Measurements from ENCODE around the gene NCF2.

NCF2 gene

DNA sequence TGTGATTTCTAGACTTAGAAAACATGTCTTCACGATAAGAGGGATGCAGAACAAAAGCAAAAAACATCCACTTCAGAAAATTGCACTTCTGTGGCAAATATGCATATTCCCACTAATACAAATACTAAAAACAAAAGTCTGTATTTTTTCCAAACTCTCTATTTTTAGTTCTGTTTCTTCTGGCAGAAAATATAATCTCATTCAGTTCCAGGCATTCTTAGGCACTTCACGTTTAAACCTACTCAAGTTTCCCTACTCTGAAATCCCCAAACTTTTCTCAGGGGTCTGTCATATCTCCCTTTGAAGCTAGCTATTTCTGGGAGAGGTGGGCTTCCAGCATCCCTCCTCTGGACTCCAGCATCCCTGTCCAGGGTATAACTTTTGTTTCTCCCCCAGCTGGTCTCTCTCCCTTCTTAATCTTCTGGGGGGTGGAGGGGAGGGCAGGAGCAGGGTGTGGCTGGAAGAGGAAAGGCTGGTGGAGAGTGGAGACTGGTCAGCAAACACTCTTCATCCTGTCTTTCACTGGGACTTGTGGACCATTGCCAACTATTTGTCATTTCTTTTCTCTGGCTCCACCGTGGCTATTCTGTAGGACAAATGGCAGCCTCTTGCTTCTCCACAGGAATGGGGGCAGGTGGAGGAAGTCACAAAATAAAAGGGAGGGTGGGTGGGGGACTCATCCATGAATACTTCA is 19.6 kb upstream of the NCF2 start:
- H3K9me3 ChIP-seq (ENCODE audit: low read length): no peaks in the 10 kb centered on the region
- no peak overlapping the region for H3K4me3 ChIP-seq (ENCODE audit: low read depth in 1 of 2, low read length in 2 of 2)
- H3K4me1 ChIP-seq (ENCODE audit: insufficient read depth, low read length): peaks cover 22% of the 10 kb centered on the region
- H3K36me3 ChIP-seq (ENCODE audit: insufficient read depth, low read length): no peaks in the 10 kb centered on the region
- H3K9ac ChIP-seq (ENCODE audit: low read length): no peak overlapping the region
- H3K27me3 ChIP-seq (ENCODE audit: control insufficient read depth in 1 of 2, insufficient read depth in 2 of 2, low read length in 2 of 2): no peaks in the 10 kb centered on the region
- H3K27ac ChIP-seq (ENCODE audit: low read depth, low read length): peak overlapping the region; percentile 58

DNA sequence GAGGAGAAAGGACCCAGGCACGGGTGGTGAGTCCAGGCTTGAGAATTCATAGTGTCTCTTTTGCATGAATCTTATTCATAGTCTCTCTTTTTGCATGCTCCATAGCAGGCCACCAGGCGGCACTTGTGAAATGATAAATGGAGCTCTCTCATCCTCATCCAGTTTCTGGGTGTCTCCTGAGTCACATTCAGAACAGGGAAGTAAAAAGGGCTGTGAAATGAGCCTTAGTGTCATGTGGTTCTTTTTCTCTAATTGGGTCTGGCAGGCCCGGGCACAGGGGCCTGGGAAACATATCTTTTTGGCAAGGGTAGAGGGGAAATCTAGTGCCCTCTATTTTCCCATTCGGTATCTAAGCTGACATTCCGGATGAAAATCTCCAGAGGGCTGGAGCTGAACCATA is 19.1 kb upstream of the NCF2 start:
- no peaks in the 10 kb centered on the region for H3K36me3 ChIP-seq (ENCODE audit: insufficient read depth, low read length)
- no peak overlapping the region for H3K9ac ChIP-seq (ENCODE audit: low read length)
- no peak overlapping the region for H3K4me3 ChIP-seq (ENCODE audit: low read depth in 1 of 2, low read length in 2 of 2)
- no peak overlapping the region for H3K27ac ChIP-seq (ENCODE audit: low read depth, low read length)
- H3K9me3 ChIP-seq (ENCODE audit: low read length): no peaks in the 10 kb centered on the region
- no peaks in the 10 kb centered on the region for H3K27me3 ChIP-seq (ENCODE audit: control insufficient read depth in 1 of 2, insufficient read depth in 2 of 2, low read length in 2 of 2)
- H3K4me1 ChIP-seq (ENCODE audit: insufficient read depth, low read length): peaks cover 22% of the 10 kb centered on the region

DNA sequence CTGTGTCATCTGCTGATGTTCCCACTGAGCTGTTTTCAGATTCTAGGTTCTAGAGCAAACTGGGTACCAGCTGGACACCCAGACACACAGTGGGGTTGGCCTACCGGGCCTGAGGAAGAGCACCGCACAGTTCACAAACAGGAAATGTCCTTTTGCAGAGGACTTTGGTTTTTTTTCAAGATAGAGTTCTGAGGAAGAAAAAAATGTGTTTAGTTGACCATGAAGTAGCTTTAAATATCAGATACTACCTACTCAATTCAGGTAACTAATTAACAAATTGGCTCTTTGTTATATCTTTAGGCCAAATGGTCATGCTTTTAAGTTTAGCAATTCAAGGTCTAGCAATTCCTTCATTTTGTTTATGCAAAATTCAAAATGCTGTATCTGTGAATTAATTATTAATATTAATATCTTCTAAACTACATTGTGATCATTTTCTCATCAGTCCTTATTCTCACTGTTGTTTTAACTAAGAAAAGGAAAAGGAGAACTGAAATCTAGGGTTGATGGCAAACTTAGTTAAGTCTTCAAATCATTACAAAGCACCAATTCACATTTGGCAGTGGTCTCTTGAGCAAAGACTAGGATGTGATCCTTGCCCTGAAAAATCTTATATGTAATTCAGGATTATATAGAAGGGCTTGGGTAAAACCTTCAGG is 17.2 kb upstream of the NCF2 start:
- Histone ChIP-seq H3K9ac (ENCODE audit: low read length) (no peak overlapping the region), H3K4me1 (ENCODE audit: insufficient read depth, low read length) (peaks cover 22% of the 10 kb centered on the region), H3K27ac (ENCODE audit: low read depth, low read length) (no peak overlapping the region), H3K27me3 (ENCODE audit: control insufficient read depth in 1 of 2, insufficient read depth in 2 of 2, low read length in 2 of 2) (no peaks in the 10 kb centered on the region), H3K36me3 (ENCODE audit: insufficient read depth, low read length) (no peaks in the 10 kb centered on the region), H3K4me3 (ENCODE audit: low read depth in 1 of 2, low read length in 2 of 2) (no peak overlapping the region), H3K9me3 (ENCODE audit: low read length) (no peaks in the 10 kb centered on the region)

- no peaks in the 10 kb centered on the region for H3K36me3 ChIP-seq (ENCODE audit: insufficient read depth, low read length)
- no peak overlapping the region for H3K9ac ChIP-seq (ENCODE audit: low read length)
- no peaks in the 10 kb centered on the region for H3K27me3 ChIP-seq (ENCODE audit: control insufficient read depth in 1 of 2, insufficient read depth in 2 of 2, low read length in 2 of 2)
- no peak overlapping the region for H3K4me3 ChIP-seq (ENCODE audit: low read depth in 1 of 2, low read length in 2 of 2)
- peaks cover 22% of the 10 kb centered on the region for H3K4me1 ChIP-seq (ENCODE audit: insufficient read depth, low read length)
- H3K27ac ChIP-seq (ENCODE audit: low read depth, low read length): no peak overlapping the region
- H3K9me3 ChIP-seq (ENCODE audit: low read length): no peaks in the 10 kb centered on the region
These were observed 15.6 kb upstream of the NCF2 start for GRCh38 chr1:183605904-183606303.

GRCh38 chr1:183604815-183605214 is 14.6 kb upstream of the NCF2 start:
- Histone ChIP-seq H3K9ac (ENCODE audit: low read length) (no peak overlapping the region), H3K27me3 (ENCODE audit: control insufficient read depth in 1 of 2, insufficient read depth in 2 of 2, low read length in 2 of 2) (no peaks in the 10 kb centered on the region), H3K4me3 (ENCODE audit: low read depth in 1 of 2, low read length in 2 of 2) (no peak overlapping the region), H3K4me1 (ENCODE audit: insufficient read depth, low read length) (peaks cover 20% of the 10 kb centered on the region), H3K27ac (ENCODE audit: low read depth, low read length) (no peak overlapping the region), H3K36me3 (ENCODE audit: insufficient read depth, low read length) (no peaks in the 10 kb centered on the region), H3K9me3 (ENCODE audit: low read length) (no peaks in the 10 kb centered on the region)

GRCh38 chr1:183604038-183604808 is 14.0 kb upstream of the NCF2 start:
- Histone ChIP-seq H3K27ac (ENCODE audit: low read depth, low read length) (no peak overlapping the region), H3K4me3 (ENCODE audit: low read depth in 1 of 2, low read length in 2 of 2) (no peak overlapping the region), H3K27me3 (ENCODE audit: control insufficient read depth in 1 of 2, insufficient read depth in 2 of 2, low read length in 2 of 2) (no peaks in the 10 kb centered on the region), H3K9ac (ENCODE audit: low read length) (no peak overlapping the region), H3K4me1 (ENCODE audit: insufficient read depth, low read length) (peaks cover 14% of the 10 kb centered on the region), H3K9me3 (ENCODE audit: low read length) (no peaks in the 10 kb centered on the region), H3K36me3 (ENCODE audit: insufficient read depth, low read length) (no peaks in the 10 kb centered on the region)

DNA sequence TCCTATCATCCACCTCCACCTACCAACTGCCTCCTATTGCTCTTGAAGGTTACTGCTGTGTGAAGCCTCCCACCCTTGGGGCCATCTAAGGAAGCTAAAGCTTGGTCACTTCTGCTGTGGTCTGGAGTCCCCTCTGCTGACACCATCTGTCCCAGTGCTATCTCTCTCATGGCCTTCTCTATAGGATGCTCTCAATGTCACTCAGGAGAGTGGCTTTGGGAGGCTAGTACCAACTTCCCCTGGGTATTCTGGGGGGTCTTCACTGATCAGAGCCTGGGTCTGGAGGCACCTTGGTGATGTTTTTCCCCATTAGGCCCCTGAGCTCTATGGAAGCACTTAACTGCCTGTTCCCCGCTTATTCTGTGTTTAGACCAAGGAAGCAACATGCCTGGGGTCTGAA is 12.3 kb upstream of the NCF2 start:
- H3K27ac ChIP-seq (ENCODE audit: low read depth, low read length): no peak overlapping the region
- H3K4me3 ChIP-seq (ENCODE audit: low read depth in 1 of 2, low read length in 2 of 2): no peak overlapping the region
- H3K36me3 ChIP-seq (ENCODE audit: insufficient read depth, low read length): no peaks in the 10 kb centered on the region
- H3K9me3 ChIP-seq (ENCODE audit: low read length): no peaks in the 10 kb centered on the region
- no peaks in the 10 kb centered on the region for H3K27me3 ChIP-seq (ENCODE audit: control insufficient read depth in 1 of 2, insufficient read depth in 2 of 2, low read length in 2 of 2)
- H3K4me1 ChIP-seq (ENCODE audit: insufficient read depth, low read length): peaks cover 22% of the 10 kb centered on the region
- H3K9ac ChIP-seq (ENCODE audit: low read length): no peak overlapping the region

DNA sequence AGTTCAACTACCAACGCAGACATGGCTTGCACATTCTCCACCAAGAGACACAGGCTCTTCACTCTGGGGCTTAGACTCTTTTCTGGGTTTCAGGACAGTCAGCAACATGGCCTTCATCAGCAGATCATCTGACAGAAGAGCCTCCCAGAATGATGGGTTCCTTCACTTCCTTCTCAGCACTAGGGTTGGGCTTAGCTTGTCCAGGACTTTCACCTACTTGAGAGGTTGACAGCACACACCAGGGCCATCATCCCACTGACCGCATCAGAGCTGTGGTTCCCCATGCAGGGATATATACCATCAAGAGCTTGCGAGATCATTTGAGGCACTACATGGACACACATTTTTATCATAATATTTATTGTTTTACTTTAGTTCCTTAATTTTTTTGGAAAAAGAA is 10.4 kb upstream of the NCF2 start:
- Histone ChIP-seq H3K9me3 (ENCODE audit: low read length) (no peaks in the 10 kb centered on the region), H3K4me1 (ENCODE audit: insufficient read depth, low read length) (peaks cover 32% of the 10 kb centered on the region), H3K36me3 (ENCODE audit: insufficient read depth, low read length) (no peaks in the 10 kb centered on the region), H3K9ac (ENCODE audit: low read length) (no peak overlapping the region), H3K4me3 (ENCODE audit: low read depth in 1 of 2, low read length in 2 of 2) (no peak overlapping the region), H3K27ac (ENCODE audit: low read depth, low read length) (no peak overlapping the region), H3K27me3 (ENCODE audit: control insufficient read depth in 1 of 2, insufficient read depth in 2 of 2, low read length in 2 of 2) (no peaks in the 10 kb centered on the region)

GRCh38 chr1:183600136-183600535 is 9.9 kb upstream of the NCF2 start:
- H3K9ac ChIP-seq (ENCODE audit: low read length): no peak overlapping the region
- no peaks in the 10 kb centered on the region for H3K27me3 ChIP-seq (ENCODE audit: control insufficient read depth in 1 of 2, insufficient read depth in 2 of 2, low read length in 2 of 2)
- no peaks in the 10 kb centered on the region for H3K36me3 ChIP-seq (ENCODE audit: insufficient read depth, low read length)
- H3K4me3 ChIP-seq (ENCODE audit: low read depth in 1 of 2, low read length in 2 of 2): no peak overlapping the region
- H3K27ac ChIP-seq (ENCODE audit: low read depth, low read length): no peak overlapping the region
- H3K9me3 ChIP-seq (ENCODE audit: low read length): no peaks in the 10 kb centered on the region
- H3K4me1 ChIP-seq (ENCODE audit: insufficient read depth, low read length): peaks cover 32% of the 10 kb centered on the region

- Histone ChIP-seq H3K4me1 (ENCODE audit: insufficient read depth, low read length) (peaks cover 32% of the 10 kb centered on the region), H3K36me3 (ENCODE audit: insufficient read depth, low read length) (no peaks in the 10 kb centered on the region), H3K27me3 (ENCODE audit: control insufficient read depth in 1 of 2, insufficient read depth in 2 of 2, low read length in 2 of 2) (no peaks in the 10 kb centered on the region), H3K27ac (ENCODE audit: low read depth, low read length) (peak overlapping the region; percentile 84), H3K9me3 (ENCODE audit: low read length) (no peaks in the 10 kb centered on the region), H3K9ac (ENCODE audit: low read length) (no peak overlapping the region), H3K4me3 (ENCODE audit: low read depth in 1 of 2, low read length in 2 of 2) (peak overlapping the region in 1 of 2 donors; percentile 20)
These were observed 8.1 kb upstream of the NCF2 start for GRCh38 chr1:183598386-183598785.

DNA sequence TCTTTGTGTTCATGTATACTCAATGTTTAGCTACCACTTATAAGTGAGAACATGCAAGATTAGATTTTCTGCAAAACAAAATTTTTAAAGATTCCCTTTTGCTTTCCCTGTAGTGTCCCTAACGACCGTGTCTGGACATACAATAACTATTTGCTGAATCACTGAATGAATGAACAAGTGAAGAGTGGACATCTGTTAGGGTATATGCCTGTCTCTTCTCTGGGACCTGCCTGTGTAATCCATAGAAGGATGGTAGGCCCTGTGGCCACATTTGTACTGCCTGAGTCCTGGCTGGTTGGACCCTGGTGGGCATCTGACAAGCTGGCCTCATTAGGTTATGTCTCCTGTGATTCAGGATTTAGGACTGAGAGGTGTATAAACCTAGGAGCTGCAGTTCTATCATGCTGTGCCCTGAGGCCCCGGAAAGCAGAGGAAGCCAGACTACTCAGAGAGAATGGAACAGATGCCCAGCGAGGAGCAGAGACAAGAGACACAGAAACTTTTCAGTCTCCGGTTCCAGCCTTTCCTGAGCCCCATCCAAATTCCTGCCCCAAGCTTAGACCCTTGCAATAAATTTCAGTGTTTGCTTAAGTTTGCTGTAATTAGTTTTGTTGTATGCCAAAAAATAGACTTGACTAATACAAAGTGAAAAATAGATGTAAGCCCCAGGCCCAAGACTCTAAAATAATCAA is 7.5 kb upstream of the NCF2 start:
- H3K27ac ChIP-seq (ENCODE audit: low read depth, low read length): peak overlapping the region; percentile 84
- peak overlapping the region in 1 of 2 donors; percentile 20 for H3K4me3 ChIP-seq (ENCODE audit: low read depth in 1 of 2, low read length in 2 of 2)
- H3K27me3 ChIP-seq (ENCODE audit: control insufficient read depth in 1 of 2, insufficient read depth in 2 of 2, low read length in 2 of 2): no peaks in the 10 kb centered on the region
- no peaks in the 10 kb centered on the region for H3K9me3 ChIP-seq (ENCODE audit: low read length)
- no peaks in the 10 kb centered on the region for H3K36me3 ChIP-seq (ENCODE audit: insufficient read depth, low read length)
- no peak overlapping the region for H3K9ac ChIP-seq (ENCODE audit: low read length)
- H3K4me1 ChIP-seq (ENCODE audit: insufficient read depth, low read length): peaks cover 32% of the 10 kb centered on the region
